Liver (tissue), 9 donors: ENCODE results near the gene SMC4. TPM values are rescaled to one million over a fixed set of nuclear protein-coding genes. Genes with fewer than 3 reads are reported as not detected.

Experiments used
- DNase-seq: peaks from one replicate; pipeline ENCODE4 v3.0.0-alpha.2; 2017; ENCODE audit warnings: low spot score
- H3K27ac ChIP-seq, 2 donors: one replicate each; pipeline ENCODE4 v1.7.0; 2013; ENCODE audit warnings: inconsistent platforms in 2 of 2, low read length in 2 of 2, control low read depth in 1 of 2, low read depth in 1 of 2, mild to moderate bottlenecking in 1 of 2
- H3K27me3 ChIP-seq, 4 donors: one replicate each; pipeline versions ENCODE4 v1.6.1 to v1.7.0; 2013; ENCODE audit warnings: low read length in 3 of 4, inconsistent platforms in 1 of 4, mild to moderate bottlenecking in 1 of 4, moderate library complexity in 1 of 4; ENCODE audit not compliant: control insufficient read depth in 4 of 4, insufficient read depth in 4 of 4
- H3K36me3 ChIP-seq, 4 donors: one replicate each; pipeline versions ENCODE4 v1.6.1 to v1.7.0; 2013; ENCODE audit warnings: low read length in 3 of 4, mild to moderate bottlenecking in 3 of 4, low read depth in 1 of 4, moderate library complexity in 1 of 4; ENCODE audit not compliant: control insufficient read depth in 4 of 4, insufficient read depth in 3 of 4
- H3K4me1 ChIP-seq, 4 donors: one replicate each; pipeline versions ENCODE4 v1.6.1 to v1.7.0; 2013; ENCODE audit warnings: low read length in 3 of 4, mild to moderate bottlenecking in 3 of 4, moderate library complexity in 1 of 4; ENCODE audit not compliant: control insufficient read depth in 4 of 4, insufficient read depth in 4 of 4
- H3K4me3 ChIP-seq, 3 donors: one replicate each; pipeline versions ENCODE4 v1.6.1 to v1.7.0; 2013; ENCODE audit warnings: low read length in 3 of 3, control low read depth in 1 of 3, low read depth in 1 of 3, mild to moderate bottlenecking in 1 of 3
- H3K9ac ChIP-seq, 2 donors: one replicate each; pipeline ENCODE4 v1.7.0; 2013; ENCODE audit warnings: low read length in 2 of 2, mild to moderate bottlenecking in 2 of 2, moderate library complexity in 2 of 2, control low read depth in 1 of 2, low read depth in 1 of 2
- H3K9me3 ChIP-seq, 4 donors: one replicate each; pipeline versions ENCODE4 v1.6.1 to v1.7.0; 2013; ENCODE audit warnings: low read length in 3 of 4; ENCODE audit not compliant: control insufficient read depth in 4 of 4
- ATF3 ChIP-seq: IDR thresholded peaks from 2 replicates; pipeline ENCODE4 v1.6.1; 2016; ENCODE audit warnings: antibody characterized with exemption
- EGR1 ChIP-seq, 2 donors: IDR thresholded peaks; 2 replicates each; pipeline ENCODE4 v1.6.1; 2016 to 2018; ENCODE audit warnings: antibody characterized with exemption in 2 of 2, low read depth in 2 of 2
- FOXA1 ChIP-seq: IDR thresholded peaks from 2 replicates; pipeline ENCODE4 v1.6.1; 2016; ENCODE audit warnings: antibody characterized with exemption
- HNF4A ChIP-seq, 2 donors: conservative IDR thresholded peaks; 2 replicates each; pipeline ENCODE4 v1.6.1; 2016; ENCODE audit warnings: antibody characterized with exemption in 2 of 2, mild to moderate bottlenecking in 2 of 2
- HNF4G ChIP-seq: IDR thresholded peaks from 2 replicates; pipeline ENCODE4 v1.6.1; 2016; ENCODE audit warnings: antibody characterized with exemption
- JUND ChIP-seq, 2 donors: IDR thresholded peaks; 2 replicates each; pipeline ENCODE4 v1.6.1; 2016; ENCODE audit warnings: antibody characterized with exemption in 2 of 2
- NR2F2 ChIP-seq: IDR thresholded peaks from 2 replicates; pipeline ENCODE4 v1.6.1; 2016; ENCODE audit warnings: antibody characterized with exemption
- RXRA ChIP-seq, 2 donors: IDR thresholded peaks; 2 replicates each; pipeline ENCODE4 v1.6.1; 2017 to 2018; ENCODE audit warnings: antibody characterized with exemption in 2 of 2, mild to moderate bottlenecking in 1 of 2
- SP1 ChIP-seq: IDR thresholded peaks from 2 replicates; pipeline ENCODE4 v1.6.1; 2018; ENCODE audit warnings: antibody characterized with exemption, mild to moderate bottlenecking
- TAF1 ChIP-seq: conservative IDR thresholded peaks from 2 replicates; pipeline ENCODE4 v1.6.1; 2016; ENCODE audit warnings: antibody characterized with exemption, mild to moderate bottlenecking
- YY1 ChIP-seq: IDR thresholded peaks from 2 replicates; pipeline ENCODE4 v1.6.1; 2016; ENCODE audit warnings: antibody characterized with exemption, mild to moderate bottlenecking
- ZBTB33 ChIP-seq: IDR thresholded peaks from 2 replicates; pipeline ENCODE4 v1.6.1; 2016; ENCODE audit warnings: antibody characterized with exemption
- WGBS: extraction: QIAGEN DNeasy Blood & Tissue Kit; methylation state at CpG from one replicate; pipeline ENCODE4 v1.1.7; 2013; 5-methylcytosine and 5-hydroxymethylcytosine counted together
- polyA plus RNA-seq, 2 donors: library from polyadenylated mRNA; stranded (reverse) in 1 of 2; unstranded in 1 of 2; fragments of 200-250 nt in 1 of 2; fragments of >200 nt in 1 of 2; fragmentation: Nextera tagmentation in 1 of 2; extraction: Ambion mirVana in 1 of 2; gene quantifications; one replicate each; pipeline versions ENCODE4 v1.2.1 to v1.2.3, GENCODE V29; 2013 to 2015
- total RNA-seq, 2 donors: library from RNA; depleted of rRNA; stranded (reverse); fragments of >200 nt; gene quantifications; one replicate each; pipeline ENCODE4 v1.2.3, GENCODE V29; 2014
- TF ChIP-seq, protein P1 (sequence below): fragments of 150-350 bp; IDR thresholded peaks from 2 replicates; pipeline ENCODE4 v1.5.1; 2017; ENCODE audit warnings: improper control_type of control experiment, low read depth, low read length; ENCODE audit not compliant: missing input control
- TF ChIP-seq, protein P2 (sequence below): IDR thresholded peaks from 2 replicates; pipeline ENCODE4 v1.6.1; 2016; ENCODE audit warnings: antibody characterized with exemption
- TF ChIP-seq, protein P3 (sequence below): IDR thresholded peaks from 2 replicates; pipeline ENCODE4 v1.6.1; 2016; ENCODE audit warnings: antibody characterized with exemption, mild to moderate bottlenecking
- donor health status: healthy.
- donor health status: healthy.
- donor health status: healthy.
- donor health status: healthy.
- donor health status: healthy.

SMC4 gene
- total and polyA plus RNA-seq, 4 donors, result 6.7 to 161 (median 17.1) TPM

DNA sequence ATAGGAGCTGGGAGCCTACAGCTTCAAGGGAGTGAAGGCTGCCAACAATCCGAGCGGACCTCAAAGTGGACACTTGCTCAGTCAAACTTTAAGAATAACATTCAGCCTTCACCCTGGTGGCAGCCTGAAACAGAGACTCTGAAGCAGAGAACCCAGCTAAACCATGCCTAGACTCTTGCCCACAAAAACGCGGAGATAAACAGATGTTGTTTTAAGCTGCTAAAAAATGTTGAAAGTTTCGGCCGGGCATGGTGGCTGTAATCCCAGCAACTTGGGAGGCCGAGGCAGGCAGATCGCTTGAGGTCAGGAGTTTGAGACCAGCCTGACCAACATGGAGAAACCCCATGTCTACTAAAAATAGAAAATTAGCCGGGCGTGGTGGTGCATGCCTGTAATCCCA is 79.9 kb downstream of the SMC4 start:
- Histone ChIP-seq H3K36me3 (no peaks in the 10 kb centered on the region), H3K4me1 (no peaks in the 10 kb centered on the region), H3K9me3 (no peaks in the 10 kb centered on the region), H3K27ac (no peak overlapping the region), H3K4me3 (no peak overlapping the region), H3K27me3 (no peaks in the 10 kb centered on the region), H3K9ac (no peak overlapping the region)
- TF ChIP-seq HNF4G, result no peak
- no peak for TF ChIP-seq RXRA (IDR thresholded peaks at IDR 0.05)
- TF ChIP-seq EGR1 (IDR thresholded peaks at IDR 0.05; ENCODE audit: low read depth in 2 of 2), result no peak
- TF ChIP-seq HNF4A (conservative IDR thresholded peaks at IDR 0.05), result no peak
- TF ChIP-seq NR2F2, result no peak
- no peak for TF ChIP-seq SP1
- no peak for TF ChIP-seq TAF1
- WGBS, result 95% methylated on average over 10 of the region's 10 CpGs
- no peak for DNase-seq

- Histone ChIP-seq H3K36me3 (no peaks in the 10 kb centered on the region), H3K9me3 (no peaks in the 10 kb centered on the region), H3K9ac (no peak overlapping the region), H3K4me1 (peaks cover 0 to 2% (median 0%) of the 10 kb centered on the region in 4 donors), H3K27me3 (no peaks in the 10 kb centered on the region), H3K27ac (no peak overlapping the region), H3K4me3 (no peak overlapping the region)
- 96% methylated on average over 5 of the region's 5 CpGs for WGBS
- DNase-seq, result no peak
- no peak for TF ChIP-seq EGR1 (IDR thresholded peaks at IDR 0.05; ENCODE audit: low read depth in 2 of 2)
- TF ChIP-seq, protein P1, sequence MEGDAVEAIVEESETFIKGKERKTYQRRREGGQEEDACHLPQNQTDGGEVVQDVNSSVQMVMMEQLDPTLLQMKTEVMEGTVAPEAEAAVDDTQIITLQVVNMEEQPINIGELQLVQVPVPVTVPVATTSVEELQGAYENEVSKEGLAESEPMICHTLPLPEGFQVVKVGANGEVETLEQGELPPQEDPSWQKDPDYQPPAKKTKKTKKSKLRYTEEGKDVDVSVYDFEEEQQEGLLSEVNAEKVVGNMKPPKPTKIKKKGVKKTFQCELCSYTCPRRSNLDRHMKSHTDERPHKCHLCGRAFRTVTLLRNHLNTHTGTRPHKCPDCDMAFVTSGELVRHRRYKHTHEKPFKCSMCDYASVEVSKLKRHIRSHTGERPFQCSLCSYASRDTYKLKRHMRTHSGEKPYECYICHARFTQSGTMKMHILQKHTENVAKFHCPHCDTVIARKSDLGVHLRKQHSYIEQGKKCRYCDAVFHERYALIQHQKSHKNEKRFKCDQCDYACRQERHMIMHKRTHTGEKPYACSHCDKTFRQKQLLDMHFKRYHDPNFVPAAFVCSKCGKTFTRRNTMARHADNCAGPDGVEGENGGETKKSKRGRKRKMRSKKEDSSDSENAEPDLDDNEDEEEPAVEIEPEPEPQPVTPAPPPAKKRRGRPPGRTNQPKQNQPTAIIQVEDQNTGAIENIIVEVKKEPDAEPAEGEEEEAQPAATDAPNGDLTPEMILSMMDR, result no peak
- TF ChIP-seq FOXA1, result no peak
- TF ChIP-seq HNF4A (conservative IDR thresholded peaks at IDR 0.05), result no peak
- TF ChIP-seq, protein P2, sequence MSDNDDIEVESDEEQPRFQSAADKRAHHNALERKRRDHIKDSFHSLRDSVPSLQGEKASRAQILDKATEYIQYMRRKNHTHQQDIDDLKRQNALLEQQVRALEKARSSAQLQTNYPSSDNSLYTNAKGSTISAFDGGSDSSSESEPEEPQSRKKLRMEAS, result no peak
- no peak for TF ChIP-seq RXRA (IDR thresholded peaks at IDR 0.05)
- TF ChIP-seq ATF3, result no peak
- TF ChIP-seq, protein P3, sequence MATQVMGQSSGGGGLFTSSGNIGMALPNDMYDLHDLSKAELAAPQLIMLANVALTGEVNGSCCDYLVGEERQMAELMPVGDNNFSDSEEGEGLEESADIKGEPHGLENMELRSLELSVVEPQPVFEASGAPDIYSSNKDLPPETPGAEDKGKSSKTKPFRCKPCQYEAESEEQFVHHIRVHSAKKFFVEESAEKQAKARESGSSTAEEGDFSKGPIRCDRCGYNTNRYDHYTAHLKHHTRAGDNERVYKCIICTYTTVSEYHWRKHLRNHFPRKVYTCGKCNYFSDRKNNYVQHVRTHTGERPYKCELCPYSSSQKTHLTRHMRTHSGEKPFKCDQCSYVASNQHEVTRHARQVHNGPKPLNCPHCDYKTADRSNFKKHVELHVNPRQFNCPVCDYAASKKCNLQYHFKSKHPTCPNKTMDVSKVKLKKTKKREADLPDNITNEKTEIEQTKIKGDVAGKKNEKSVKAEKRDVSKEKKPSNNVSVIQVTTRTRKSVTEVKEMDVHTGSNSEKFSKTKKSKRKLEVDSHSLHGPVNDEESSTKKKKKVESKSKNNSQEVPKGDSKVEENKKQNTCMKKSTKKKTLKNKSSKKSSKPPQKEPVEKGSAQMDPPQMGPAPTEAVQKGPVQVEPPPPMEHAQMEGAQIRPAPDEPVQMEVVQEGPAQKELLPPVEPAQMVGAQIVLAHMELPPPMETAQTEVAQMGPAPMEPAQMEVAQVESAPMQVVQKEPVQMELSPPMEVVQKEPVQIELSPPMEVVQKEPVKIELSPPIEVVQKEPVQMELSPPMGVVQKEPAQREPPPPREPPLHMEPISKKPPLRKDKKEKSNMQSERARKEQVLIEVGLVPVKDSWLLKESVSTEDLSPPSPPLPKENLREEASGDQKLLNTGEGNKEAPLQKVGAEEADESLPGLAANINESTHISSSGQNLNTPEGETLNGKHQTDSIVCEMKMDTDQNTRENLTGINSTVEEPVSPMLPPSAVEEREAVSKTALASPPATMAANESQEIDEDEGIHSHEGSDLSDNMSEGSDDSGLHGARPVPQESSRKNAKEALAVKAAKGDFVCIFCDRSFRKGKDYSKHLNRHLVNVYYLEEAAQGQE, result no peak
- no peak for TF ChIP-seq YY1
- no peak for TF ChIP-seq ZBTB33
- no peak for TF ChIP-seq JUND (IDR thresholded peaks at IDR 0.05)
Observed at GRCh38 chr3:160480931-160481330, 81.5 kb downstream of the SMC4 start.
